Uterus (tissue), 4 donors: Measurements from ENCODE around the gene FSHR. TPM values are rescaled to one million over a fixed set of nuclear protein-coding genes. Genes with fewer than 3 reads are reported as not detected.
A peak's percentile ranks its signal among the peaks of the same experiment; 100 is the strongest.

Source experiments
- DNase-seq, 2 donors: peaks; one replicate each; pipeline ENCODE4 v3.0.0-alpha.2; 2019 to 2020
- H3K27ac ChIP-seq, 2 donors: fragments of 200-600 bp; sonication (generic); 1 replicate in 1 of 2; 2 replicates in 1 of 2; pipeline ENCODE4 v1.5.1; 2016 to 2018
- H3K27me3 ChIP-seq, 2 donors: fragments of 200-600 bp; sonication (generic); one replicate each; pipeline ENCODE4 v1.5.1; 2018 to 2019; ENCODE audit warnings: control low read depth in 1 of 2
- H3K36me3 ChIP-seq, 2 donors: fragments of 200-600 bp; sonication (generic); one replicate each; pipeline ENCODE4 v1.5.1; 2019; ENCODE audit warnings: control low read depth in 1 of 2
- H3K4me1 ChIP-seq, 2 donors: fragments of 200-600 bp; sonication (generic); one replicate each; pipeline ENCODE4 v1.5.1; 2018 to 2019; ENCODE audit warnings: control low read depth in 1 of 2
- H3K4me3 ChIP-seq, 2 donors: fragments of 200-600 bp; sonication (generic); 1 replicate in 1 of 2; 2 replicates in 1 of 2; pipeline ENCODE4 v1.5.1; 2018 to 2019; ENCODE audit warnings: mild to moderate bottlenecking in 1 of 2
- H3K9me3 ChIP-seq, 2 donors: fragments of 200-600 bp; sonication (generic); one replicate each; pipeline ENCODE4 v1.5.1; 2019; ENCODE audit warnings: control low read depth in 1 of 2
- POLR2A ChIP-seq, 2 donors: fragments of 450-650 bp; IDR thresholded peaks; one replicate each; pipeline ENCODE4 v1.6.1; 2016; ENCODE audit warnings: antibody characterized with exemption in 2 of 2, mild to moderate bottlenecking in 1 of 2, moderate library complexity in 1 of 2
- intact Hi-C: fragments of 100-400 bp; cut with DNase I; formaldehyde crosslinking; loops from one replicate; pipeline ENCODE4 v1.15.1; 2023; ENCODE audit warnings: low total_unique reads
- total RNA-seq, 4 donors: library from RNA; depleted of rRNA in 3 of 4; stranded (reverse); fragments of >200 nt in 3 of 4; gene quantifications; one replicate each; pipeline versions ENCODE4 v1.1.0 to v1.2.4, GENCODE V29; 2014 to 2023
- TF ChIP-seq, protein P1 (sequence below), 4 experiments: fragments of 200-600 bp in 2 of 4; fragments of 450-650 bp in 2 of 4; sonication (generic) in 2 of 4; IDR thresholded peaks; one replicate each; pipeline ENCODE4 v1.5.1; 2016 to 2019; ENCODE audit warnings: antibody characterized with exemption in 4 of 4, mild to moderate bottlenecking in 2 of 4, moderate library complexity in 1 of 4
- donor health status: DM: yes; HTN: yes; CAD: no.

Gene FSHR
- total RNA-seq, 4 donors from 2014 or later: not detected

DNA sequence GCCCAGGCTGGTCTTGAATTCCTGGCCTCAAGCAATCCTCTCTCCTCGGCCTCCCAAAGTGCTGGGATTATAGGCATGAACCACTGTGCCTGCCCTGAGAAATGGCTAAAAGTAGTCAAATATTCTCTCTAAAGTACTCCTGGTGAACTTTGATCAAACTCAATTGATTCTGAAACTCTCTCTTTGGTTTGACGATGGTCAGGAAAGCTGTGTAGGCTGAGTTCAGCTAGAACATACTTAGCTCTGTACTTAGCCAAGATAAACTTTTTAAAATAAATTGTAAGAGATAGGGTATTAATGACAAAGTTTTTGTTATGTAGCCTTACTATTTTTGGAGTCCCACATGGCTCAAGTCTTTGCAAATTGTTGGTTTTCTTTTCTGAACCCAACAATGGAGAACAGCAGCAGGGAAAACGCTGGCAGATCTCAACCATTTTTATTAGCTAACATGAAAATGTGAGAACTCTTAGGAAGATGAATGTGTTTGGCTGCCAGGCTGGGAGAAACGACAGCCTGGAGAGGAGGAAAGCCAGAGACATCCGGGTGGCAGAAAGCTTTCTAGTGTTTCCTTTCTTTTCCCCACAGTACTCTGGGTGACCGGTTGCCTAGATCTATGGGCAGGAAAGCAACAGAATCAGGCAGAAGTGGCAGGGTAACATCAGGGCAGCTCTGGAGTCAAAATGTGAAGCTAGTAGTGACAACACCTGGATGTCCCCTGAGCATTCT lies 205.8 kb downstream of the FSHR start:
- H3K9me3 ChIP-seq: no peaks in the 10 kb centered on the region
- H3K27ac ChIP-seq: no peak overlapping the region
- no peak for DNase-seq
- no peaks in the 10 kb centered on the region for H3K4me1 ChIP-seq
- intact Hi-C loops: no loop called here
- H3K4me3 ChIP-seq: no peak overlapping the region
- TF ChIP-seq POLR2A (IDR thresholded peaks at IDR 0.05): no peak
- TF ChIP-seq, protein P1, sequence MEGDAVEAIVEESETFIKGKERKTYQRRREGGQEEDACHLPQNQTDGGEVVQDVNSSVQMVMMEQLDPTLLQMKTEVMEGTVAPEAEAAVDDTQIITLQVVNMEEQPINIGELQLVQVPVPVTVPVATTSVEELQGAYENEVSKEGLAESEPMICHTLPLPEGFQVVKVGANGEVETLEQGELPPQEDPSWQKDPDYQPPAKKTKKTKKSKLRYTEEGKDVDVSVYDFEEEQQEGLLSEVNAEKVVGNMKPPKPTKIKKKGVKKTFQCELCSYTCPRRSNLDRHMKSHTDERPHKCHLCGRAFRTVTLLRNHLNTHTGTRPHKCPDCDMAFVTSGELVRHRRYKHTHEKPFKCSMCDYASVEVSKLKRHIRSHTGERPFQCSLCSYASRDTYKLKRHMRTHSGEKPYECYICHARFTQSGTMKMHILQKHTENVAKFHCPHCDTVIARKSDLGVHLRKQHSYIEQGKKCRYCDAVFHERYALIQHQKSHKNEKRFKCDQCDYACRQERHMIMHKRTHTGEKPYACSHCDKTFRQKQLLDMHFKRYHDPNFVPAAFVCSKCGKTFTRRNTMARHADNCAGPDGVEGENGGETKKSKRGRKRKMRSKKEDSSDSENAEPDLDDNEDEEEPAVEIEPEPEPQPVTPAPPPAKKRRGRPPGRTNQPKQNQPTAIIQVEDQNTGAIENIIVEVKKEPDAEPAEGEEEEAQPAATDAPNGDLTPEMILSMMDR (IDR thresholded peaks at IDR 0.05): no peak
- no peaks in the 10 kb centered on the region for H3K36me3 ChIP-seq
- H3K27me3 ChIP-seq: no peaks in the 10 kb centered on the region

DNA sequence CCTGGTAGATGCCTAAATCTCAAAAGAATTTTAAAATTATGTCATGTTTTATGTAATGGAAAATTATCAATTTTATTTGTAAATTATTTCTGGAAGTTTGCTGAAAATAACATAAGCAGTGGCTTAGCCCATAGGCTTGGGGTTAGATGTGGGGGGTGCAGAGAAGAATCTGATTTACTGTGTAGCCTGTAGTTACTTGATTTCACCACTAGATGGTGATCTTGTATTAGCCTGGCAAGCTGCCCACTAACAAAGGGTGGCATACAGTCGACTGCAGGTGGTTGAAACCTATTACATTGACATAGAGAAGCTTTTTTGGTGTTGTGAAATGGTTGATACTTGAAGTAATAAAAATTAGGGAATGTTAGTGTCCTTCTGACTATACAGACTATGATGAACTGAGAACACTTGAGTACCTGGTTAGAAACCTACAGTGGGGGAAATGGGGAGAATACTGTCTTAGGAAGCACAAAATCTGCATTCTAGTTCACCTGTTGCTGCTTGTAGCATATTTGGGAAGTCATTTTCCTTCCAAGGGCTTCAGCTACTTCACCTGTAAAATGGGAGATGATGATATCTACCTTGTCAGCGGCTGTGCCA lies 207.8 kb downstream of the FSHR start:
- Histone ChIP-seq H3K4me1 (no peaks in the 10 kb centered on the region), H3K27me3 (no peaks in the 10 kb centered on the region), H3K9me3 (no peaks in the 10 kb centered on the region), H3K36me3 (no peaks in the 10 kb centered on the region), H3K4me3 (no peak overlapping the region), H3K27ac (no peak overlapping the region)
- intact Hi-C loops: no loop called here
- TF ChIP-seq, protein P1 (IDR thresholded peaks at IDR 0.05): peak; percentile 74 to 86 (median 79)
- no peak for TF ChIP-seq POLR2A (IDR thresholded peaks at IDR 0.05)
- DNase-seq: peak in 1 of 2 donors; percentile 27

DNA sequence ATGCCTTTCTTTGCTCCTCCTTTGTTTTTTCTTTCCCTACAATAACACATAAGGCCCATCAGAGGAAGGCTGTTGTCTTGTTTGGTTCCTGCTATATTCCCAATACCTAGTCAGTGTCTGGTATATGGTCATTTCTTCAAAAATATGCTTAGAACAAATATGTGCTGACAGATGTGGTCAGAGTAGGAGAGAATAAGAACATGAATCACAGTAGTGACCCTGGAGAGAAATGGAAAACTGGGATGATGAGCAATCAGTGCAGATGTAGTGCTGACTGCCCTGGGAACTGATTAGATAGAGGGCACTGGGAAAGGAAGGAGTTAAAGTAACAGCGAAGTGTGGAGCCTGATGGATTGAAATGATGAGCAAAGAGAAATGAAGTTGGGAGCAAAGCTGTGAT lies 209.4 kb downstream of the FSHR start:
- H3K27ac ChIP-seq: no peak overlapping the region
- H3K36me3 ChIP-seq: no peaks in the 10 kb centered on the region
- no peak for DNase-seq
- H3K27me3 ChIP-seq: no peaks in the 10 kb centered on the region
- TF ChIP-seq POLR2A (IDR thresholded peaks at IDR 0.05): no peak
- TF ChIP-seq, protein P1 (IDR thresholded peaks at IDR 0.05): no peak
- no peak overlapping the region for H3K4me3 ChIP-seq
- intact Hi-C loops: no loop called here
- H3K4me1 ChIP-seq: no peaks in the 10 kb centered on the region
- H3K9me3 ChIP-seq: no peaks in the 10 kb centered on the region

DNA sequence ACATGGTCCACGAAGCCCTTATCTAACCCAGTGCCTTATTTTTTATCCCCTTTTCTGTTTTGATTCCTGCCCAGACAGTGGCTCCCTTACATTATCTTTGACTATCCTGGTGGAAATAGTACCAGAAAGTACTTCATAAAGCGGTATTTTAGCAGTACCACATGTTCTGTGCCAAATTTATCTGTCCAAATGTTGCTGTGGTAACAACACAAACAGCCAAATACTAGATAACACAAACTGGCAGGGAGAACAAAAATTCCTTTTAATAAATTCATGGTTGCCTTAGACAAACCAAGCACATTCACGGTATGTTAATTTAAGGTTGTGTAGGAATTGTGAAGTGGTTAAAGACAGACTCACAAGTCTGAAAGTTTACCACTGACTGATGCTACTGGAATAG lies 210.9 kb downstream of the FSHR start:
- DNase-seq: no peak
- Histone ChIP-seq H3K27ac (no peak overlapping the region), H3K36me3 (no peaks in the 10 kb centered on the region), H3K4me3 (no peak overlapping the region), H3K4me1 (no peaks in the 10 kb centered on the region), H3K9me3 (no peaks in the 10 kb centered on the region), H3K27me3 (no peaks in the 10 kb centered on the region)
- TF ChIP-seq POLR2A (IDR thresholded peaks at IDR 0.05): no peak
- TF ChIP-seq, protein P1 (IDR thresholded peaks at IDR 0.05): no peak
- intact Hi-C loops: no loop called here

DNA sequence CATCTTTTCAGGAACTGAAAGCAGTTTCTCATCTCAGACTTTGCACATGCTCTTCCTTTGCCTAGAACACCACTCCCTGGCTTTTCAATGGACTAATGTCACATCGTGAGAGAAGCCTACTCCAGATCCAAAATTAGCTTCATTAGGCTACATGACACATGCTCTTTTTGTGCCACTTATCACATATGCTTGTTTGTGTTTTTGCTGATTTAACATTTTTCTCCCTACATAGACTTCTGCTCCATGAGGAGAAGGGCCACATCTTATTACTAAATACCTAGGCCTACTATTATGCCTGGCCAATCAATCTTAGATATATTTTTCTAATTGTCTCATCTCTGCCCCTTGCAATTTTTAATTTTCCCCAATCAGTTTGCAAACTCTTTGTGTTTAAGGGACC lies 212.4 kb downstream of the FSHR start:
- DNase-seq: no peak
- Histone ChIP-seq H3K9me3 (no peaks in the 10 kb centered on the region), H3K4me1 (no peaks in the 10 kb centered on the region), H3K27ac (no peak overlapping the region), H3K4me3 (no peak overlapping the region), H3K27me3 (no peaks in the 10 kb centered on the region), H3K36me3 (no peaks in the 10 kb centered on the region)
- no peak for TF ChIP-seq POLR2A (IDR thresholded peaks at IDR 0.05)
- TF ChIP-seq, protein P1 (IDR thresholded peaks at IDR 0.05): no peak
- intact Hi-C loops: no loop called here
